HG03432 (cell line): ENCODE results near the gene SERPINB1.

Source experiments
- ATAC-seq: cut with Tn5 transposase; IDR thresholded peaks from one replicate; pipeline ENCODE4 v1.9.1; 2021; ENCODE audit warnings: mild to moderate bottlenecking, moderate library complexity; ENCODE audit not compliant: unreplicated experiment

Gene SERPINB1

DNA sequence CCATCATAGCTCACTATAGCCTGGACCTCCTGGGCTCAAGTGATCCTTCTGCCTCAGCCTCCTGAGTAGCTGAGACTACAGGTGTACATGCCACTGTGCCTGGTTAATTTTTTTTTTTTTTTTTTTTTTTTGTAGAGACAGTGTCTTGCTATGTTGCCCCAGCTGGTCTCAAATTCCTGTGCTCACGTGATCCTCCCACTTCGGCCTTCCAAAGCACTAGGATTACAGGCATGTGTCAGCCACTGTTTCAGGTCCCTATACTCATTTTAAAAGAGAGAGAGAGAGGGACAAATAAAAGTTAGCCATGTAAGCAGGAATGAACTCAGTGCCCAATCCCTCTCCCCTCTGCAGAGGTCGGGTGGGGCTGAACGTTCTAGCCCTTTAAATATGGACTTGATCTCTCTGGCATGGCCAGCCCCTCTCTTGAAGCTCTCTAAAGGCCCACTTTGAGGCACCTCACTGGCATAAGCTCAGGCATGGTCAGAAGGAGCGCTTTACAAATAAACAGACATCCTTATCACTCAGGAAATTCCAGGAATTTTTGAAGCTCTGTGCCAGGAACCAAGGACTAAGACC lies 9.0 kb upstream of the SERPINB1 start:
- no peak for ATAC-seq

DNA sequence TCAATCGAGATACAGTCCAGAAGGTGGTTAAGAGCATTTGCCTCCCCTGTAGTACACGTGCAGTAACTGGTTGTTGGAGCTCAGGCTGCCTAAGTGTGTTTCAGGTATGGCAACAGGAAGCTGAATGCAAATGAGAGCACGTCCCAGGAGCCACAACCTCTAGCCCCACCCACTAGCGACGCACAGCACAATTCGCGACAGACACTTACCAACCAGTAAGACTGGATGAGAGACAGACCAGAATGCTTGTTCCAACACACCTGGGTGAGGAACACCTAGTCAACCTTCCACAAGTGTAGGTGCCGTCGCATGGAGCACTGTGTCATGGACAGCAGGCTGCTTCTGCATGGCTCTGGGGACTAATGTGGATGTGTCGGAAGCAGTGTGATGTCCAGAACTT lies 7.2 kb upstream of the SERPINB1 start:
- no peak for ATAC-seq

DNA sequence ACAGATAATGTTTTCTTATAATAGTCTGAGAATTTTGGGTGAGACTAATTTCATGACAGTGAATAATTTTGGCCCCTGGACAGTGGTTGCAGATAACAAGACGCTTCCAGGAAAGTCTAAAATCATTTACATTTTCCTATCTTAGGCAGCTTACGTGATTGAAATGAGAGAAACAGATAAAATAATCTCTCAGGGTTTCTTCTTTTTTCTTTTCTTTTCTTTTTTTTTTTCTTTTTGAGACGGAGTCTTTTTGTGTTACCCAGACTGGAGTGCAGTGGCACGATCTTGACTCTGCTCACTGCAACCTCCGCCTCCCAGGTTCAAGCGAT lies 4.2 kb upstream of the SERPINB1 start:
- no peak for ATAC-seq

DNA sequence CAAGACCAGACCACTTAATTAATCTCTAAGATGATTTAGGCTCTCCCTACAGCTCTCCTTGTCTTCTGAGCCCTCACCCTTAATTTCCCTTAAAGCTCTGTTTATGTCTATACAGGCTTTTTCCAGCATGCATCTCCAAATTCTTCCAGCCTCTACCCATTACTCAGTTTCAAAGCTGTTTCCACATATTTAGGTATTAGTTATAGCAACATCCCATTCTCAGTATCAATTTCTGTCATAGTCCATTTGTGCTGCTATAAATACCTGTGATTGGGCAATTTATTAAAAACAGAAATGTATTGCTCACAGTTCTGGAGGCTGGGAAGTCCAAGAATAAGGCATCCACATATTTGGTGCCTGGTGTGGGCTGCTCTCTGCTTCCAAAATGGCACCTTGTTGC lies 2.3 kb upstream of the SERPINB1 start:
- no peak for ATAC-seq

DNA sequence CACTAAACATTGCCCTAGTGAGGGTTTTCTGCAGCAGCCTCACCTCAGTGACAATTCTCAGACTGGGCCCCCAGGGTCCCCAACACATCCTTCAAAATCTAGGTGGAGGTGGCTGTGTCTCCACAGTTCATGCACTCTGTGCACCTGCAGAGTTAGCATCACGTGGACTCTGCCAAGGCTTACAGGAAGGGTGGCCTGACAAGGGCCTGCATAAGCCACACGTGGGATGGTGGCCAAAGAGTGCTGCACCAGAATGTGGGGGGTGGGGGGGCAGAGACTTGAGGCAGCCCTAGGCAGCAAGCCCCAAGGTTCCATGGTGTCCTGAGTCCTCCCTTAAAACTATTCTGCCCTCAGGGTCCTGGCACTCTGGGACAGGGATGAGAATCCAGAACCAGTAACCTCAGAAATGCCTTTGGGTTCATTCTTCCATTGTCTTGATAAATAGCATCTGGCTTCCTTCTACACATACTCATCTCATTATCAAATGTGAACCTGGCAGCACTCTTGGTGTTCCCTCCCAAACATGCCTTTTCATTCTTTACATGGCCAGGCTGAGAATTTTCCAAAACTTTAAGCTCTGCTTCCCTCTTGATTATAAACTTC lies 1.6 kb upstream of the SERPINB1 start:
- no peak for ATAC-seq

DNA sequence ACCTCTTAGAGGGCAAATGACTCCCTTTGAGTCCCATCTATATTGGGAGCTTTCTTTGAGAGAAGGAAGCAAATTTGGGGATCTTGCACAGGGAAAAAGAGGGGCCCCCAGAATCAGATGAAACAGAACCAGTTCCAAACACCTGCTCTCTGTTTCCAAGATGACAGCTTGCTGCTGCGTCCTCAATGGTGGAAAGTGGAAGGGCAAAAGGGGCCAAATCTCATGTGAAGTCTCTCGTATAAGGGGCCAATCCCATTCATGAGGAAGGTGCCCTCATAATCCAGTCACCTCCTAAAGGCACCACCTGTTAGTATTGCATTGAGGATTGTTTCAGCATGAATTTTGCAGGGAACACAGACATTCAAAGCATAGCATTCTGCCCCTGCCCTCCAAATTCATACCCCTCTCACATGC lies 483 bp upstream of the SERPINB1 start:
- ATAC-seq = no peak

DNA sequence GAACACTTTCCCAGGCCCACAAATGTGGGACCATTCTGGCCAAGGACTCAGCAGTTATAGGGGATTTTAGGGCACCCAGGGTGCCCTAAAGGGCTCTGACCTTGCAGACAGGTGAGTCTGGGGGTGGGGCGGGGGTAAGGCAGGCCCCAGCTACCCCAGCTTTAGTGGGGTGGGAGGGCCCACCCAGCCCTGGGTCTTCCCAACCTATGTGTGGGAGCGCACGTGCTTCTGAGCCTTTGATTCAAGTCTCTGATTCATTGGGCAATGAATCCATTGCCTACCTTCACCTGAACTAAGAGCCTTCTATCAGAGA lies 958 bp downstream of the SERPINB1 start:
- no peak for ATAC-seq

DNA sequence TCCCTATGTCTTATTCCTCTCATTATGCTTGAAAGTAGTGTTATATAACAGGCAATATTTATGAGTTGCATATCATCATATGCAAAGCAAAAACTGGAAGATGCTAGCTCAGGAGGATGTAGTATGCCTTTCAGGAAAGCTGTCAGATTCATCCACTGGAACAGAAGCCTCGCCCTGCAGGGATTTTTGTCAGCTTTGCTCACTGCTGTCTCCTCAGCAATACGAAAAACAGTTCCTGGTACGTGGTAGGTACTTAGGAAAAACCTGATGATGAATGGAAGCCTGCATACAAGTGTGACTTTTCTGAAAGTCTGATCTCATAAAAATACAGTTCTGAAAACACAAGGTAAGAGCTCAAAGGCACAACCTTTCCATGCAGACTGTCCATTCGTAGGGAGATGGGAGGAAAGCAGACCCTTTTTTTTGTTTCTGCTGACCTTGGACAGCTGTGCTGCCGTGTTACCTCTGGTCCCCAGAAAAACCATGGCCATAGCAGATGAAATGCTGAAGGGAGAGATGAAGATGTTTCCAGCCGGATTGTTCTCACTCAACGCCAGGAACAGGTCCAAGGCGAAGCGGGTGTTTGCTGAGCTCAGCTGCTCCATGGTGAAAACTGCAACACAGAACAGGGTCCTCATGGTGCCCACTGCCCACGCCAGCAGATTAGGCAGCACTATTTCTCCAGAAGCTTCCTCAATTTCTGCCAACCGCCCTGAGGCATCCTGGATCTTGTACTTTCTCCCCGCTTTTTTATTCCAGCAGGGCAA lies 1.5 kb downstream of the SERPINB1 start:
- ATAC-seq = no peak

DNA sequence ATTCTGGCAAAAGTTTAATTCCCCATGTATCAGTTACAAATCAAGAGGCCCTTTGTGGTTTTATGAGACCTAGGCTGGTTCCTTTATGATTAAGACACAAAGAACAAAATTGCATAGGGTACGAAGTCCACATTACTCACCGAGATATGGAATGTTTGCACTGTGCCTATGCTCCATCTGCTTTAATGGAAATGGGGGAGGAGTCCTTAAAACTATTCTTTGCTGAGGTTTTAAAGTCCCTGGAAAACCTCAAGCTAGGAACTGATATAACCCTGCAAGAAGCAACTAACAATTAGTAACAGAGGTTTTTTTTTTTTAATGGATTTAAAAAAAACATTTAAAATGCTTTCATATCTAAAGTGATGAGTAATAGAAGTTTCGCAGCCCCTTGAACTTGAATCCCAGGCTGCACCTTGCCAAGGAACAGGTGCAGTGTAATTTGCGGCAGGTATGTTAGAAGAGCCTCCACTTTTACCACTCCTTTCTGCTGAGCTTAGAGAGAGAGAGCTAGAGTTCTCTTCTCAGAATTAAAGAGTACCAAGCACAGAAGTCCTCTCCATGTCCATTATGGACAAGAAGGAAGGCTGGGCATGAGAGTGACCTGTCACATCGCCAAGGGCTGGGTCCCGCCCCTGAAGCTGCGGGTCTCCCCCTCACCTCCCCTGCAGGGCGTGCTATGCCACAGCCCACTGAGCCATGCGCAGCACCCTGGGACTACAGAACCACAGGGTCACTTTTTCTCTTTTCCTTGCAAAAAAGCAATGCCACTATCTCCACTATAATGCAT lies 2.3 kb downstream of the SERPINB1 start:
- no peak for ATAC-seq

DNA sequence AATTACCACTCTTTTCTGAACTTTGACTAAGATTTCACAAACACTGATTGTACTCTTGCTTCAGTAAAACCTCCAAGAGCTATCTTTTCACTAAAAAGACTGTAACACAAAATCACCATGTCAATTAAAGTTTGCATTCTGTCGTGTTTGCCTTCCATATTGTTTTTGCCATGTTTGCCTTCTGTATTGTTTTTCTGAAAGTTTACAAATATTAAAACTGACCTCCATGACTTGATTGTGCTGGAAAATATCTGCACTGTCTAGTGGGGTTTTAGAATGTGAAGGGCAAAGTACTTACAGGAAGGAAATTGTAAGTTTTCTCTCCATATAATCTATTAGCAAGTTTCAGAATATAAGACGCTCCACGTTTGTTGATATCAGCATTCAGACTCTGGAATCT lies 3.4 kb downstream of the SERPINB1 start:
- no peak for ATAC-seq

DNA sequence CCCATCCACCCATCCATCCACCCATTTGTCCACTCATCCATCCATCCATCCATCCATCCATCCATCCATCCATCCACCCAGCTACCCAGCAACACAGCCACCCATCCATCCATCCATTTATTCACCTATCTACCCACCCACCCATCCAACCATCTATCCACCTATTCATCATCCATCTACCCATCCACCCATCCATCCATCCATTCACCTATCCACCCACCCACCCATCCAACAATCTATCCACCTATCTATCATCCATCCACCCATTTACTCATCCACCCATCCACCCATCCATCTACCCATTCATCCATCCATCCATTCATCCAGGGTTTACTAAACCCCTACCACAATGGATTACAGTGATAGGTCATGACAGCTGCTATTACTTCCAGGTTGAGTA lies 7.4 kb downstream of the SERPINB1 start:
- no peak for ATAC-seq

DNA sequence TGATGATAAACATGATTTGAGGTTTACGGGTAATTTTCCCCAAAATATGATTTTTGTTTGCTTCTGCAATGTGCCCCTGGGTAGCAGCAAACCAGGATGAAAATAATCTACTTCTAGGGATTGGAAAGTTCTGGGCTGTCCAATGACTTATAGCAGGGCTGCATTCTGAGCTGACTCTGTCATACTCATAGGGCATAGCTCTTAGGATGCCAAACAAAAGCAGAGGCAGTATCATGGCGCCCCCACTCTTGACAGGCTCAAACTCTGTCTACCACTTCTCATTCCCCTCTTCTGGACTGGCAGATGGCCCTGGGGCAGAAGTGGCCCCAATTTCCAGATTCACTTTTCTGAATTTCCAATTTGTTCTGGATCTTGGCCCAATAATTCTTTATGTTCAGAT lies 10.3 kb downstream of the SERPINB1 start:
- ATAC-seq = no peak

DNA sequence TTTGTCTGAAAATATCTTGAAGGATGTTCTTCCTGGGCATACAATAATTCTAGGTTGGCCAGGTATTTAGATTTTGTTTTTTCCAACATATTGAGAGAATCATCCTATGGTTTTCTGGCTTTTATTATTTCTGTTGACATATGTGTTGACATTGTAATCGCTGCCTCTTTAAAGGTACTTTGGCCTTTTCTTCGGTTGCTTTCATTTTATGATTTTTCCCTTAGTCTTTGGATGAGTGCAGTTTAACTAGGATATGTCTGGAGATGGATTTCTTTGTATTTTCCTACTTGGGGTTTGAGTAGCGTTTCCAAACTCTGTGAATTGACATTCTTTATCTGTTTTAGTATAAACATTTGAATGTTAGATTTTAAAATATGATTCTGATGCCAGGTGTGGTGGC lies 11.5 kb downstream of the SERPINB1 start:
- no peak for ATAC-seq

DNA sequence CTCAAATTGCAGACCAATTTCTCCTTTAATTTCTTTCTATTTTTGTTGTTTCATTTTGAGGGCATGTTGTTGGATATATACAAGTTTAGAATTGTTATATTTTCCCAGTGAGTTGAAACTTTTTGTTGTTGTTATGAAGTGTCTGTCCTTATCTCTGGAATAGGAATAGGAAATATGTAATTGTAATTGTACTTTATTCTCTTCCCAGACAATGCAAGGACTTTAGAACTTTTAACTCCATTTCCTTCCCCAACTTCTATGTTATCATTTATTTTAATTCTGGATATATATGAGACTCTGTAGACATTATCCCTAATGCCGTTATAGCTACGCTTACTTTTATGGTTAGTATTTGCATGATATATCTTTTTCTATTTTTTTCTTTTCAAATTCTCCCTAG lies 12.4 kb downstream of the SERPINB1 start:
- ATAC-seq = no peak

DNA sequence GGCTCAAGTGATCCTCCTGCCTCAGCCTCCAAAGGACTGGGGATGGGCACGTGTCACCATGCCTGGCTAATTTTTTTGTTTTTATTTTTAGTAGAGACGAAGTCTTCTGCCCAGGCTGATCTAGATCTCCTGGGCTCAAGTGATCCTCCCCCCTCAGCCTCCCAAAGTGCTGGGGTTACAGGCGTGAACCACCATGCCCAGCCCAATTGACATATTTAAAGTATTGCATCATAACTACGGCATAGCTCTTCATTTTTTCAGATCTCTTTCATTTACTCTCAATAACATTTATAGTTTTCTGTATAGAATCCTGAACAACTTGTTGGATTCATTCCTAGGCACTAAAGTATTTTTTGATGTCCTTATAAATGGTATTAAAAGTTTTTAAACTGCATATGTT lies 13.0 kb downstream of the SERPINB1 start:
- ATAC-seq = no peak

DNA sequence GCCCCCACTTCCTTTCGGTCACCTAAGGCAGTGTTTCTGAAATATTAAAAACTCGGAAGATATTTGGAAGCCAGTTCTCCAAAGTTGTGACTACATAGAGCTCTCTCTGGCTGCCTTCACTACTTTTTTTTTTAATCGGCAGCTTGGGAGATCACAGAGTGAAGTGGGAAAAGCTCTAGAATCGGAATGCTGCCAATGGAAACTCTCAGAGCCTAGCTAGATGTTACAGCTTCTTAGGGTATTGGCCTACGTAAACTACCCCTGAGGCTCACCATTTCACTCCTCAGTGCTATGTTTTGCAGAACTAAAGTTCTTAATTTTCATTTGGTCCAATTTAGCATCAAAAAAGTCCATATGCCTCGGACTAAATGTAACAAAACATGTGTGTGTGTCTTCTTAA lies 14.5 kb downstream of the SERPINB1 start:
- ATAC-seq = no peak

DNA sequence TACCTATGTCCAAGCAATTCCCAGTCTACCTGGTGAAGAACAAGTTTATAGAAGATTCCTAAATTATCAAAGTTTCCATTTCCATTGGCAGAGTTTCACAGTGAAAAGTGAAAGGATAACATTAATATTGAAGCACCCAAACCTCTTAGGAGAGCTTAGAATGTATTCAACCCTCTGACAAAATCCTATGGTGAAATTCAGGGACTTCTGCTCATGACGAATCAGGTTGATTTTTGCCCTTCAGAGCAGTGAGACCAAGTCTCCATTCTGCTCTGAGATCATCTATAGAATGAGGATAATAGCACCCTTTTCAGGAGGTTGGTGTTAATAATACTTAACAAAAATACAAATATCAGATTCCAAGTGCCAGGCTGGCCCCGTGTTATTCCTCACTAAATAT lies 15.5 kb downstream of the SERPINB1 start:
- no peak for ATAC-seq

DNA sequence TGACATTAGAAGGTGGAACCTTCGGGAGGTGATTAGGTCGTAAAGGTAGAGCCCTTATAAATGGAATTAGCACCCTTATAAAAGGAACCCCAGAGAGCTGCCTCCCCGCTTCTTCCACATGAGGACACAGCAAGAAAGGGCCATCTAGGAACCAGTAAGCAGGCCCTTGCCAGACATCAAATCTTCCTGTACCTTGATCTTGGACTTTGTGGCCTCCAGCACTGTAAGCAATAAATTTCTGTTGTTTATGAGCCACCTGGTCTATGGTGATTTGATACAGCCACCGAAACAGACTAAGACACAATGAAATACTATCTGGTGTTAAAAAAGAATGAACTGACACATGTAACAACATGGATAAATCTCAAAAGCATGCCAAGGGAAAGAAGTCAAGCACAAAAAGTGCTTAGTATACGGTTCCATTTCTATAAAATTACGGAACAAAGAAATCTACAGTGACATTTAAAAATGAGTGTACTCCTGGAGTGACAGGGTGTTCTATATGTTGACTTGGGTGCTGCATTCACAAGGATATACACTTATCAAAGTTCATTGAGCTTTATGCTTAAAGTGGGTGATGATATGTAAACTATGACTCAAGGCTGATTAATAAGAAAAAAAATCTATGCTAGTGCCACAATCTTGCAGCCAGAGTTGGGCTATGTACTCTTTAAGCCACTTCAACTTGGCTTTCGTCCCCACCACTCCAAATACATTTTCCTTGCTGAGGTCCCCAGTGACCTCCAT lies 18.4 kb downstream of the SERPINB1 start:
- ATAC-seq = no peak

DNA sequence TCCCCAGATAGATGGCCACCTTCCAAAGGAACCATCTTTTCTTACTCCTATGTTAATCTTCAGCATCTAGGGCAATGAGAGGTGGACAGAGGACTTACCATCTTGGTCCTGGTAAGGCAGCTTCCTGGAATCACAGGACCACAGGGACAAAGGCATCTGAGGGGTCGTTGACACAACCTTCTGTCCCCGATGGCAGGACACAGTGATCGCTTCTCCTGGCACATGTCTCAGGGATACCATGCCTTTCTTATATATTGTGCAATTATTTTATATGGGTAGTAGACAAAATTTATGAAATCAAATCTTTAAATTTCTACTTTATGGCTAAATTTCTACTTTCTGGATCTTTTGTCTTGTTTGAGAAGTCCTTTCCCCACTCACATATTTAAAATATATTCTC lies 20.1 kb downstream of the SERPINB1 start:
- ATAC-seq = no peak

DNA sequence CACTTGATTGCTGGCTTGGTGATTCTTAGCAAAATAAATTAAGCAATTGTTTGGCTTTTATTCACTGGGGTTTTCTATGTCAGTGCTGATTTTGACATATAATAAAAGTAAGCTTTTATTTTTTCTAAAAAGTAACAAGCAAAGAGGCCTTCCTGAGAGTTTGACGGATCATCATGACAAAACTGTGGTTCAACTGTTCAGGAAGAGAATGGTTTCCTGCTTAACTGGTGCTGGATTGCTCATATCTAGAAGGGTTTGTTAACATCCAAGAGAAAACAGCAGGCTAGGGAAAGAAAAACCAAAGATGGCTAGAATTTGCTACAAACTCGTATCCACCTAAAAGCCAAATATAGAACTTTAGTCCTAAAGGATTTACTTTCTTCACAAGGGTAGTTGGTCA lies 21.2 kb downstream of the SERPINB1 start:
- ATAC-seq = no peak

DNA sequence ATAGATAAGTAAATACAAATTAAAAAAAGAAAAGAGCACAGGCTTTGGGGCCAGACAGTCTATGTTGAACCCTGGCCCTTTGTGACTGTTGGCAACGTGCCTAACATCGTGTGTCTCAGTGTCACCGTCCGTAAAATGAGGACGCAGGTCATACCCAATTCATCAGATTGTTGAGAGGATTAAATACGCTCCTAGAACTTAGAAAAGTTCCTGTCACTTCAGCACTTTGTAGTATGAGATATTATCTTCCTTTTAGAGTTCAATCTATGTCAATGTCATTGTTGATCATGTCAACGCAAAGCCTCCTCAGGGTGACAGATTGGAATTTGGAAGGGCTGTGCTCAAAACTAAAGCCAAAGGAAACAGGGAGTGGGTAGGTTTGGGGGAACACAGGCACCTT lies 21.7 kb downstream of the SERPINB1 start:
- no peak for ATAC-seq
